ENCODE results near the gene GRID1.

- TF ChIP-seq CTCF (IDR thresholded peaks at IDR 0.05; ENCODE audit: low read length) (no peak), EZH2 (optimal IDR thresholded peaks at IDR 0.05; ENCODE audit: low read depth, low read length) (no peak), EZH2phosphoT487 (IDR thresholded peaks at IDR 0.05; ENCODE audit: low read length) (no peak)
These were observed 700.5 kb downstream of the GRID1 start for GRCh38 chr10:85666102-85666501.
